GM12891 (cell line): ENCODE measurements around the gene NDUFA9.

Source experiments
- PAX5 ChIP-seq: IDR thresholded peaks from 2 replicates; pipeline ENCODE4 v1.6.1; 2011; ENCODE audit warnings: low read length, moderate library complexity, mild to moderate bottlenecking; ENCODE audit not compliant: insufficient read depth, severe bottlenecking
- POLR2A ChIP-seq: IDR thresholded peaks from 2 replicates; pipeline ENCODE4 v1.6.1; 2011; ENCODE audit warnings: low read depth, low read length, control low read depth
- POLR2AphosphoS5 ChIP-seq: IDR thresholded peaks from 2 replicates; pipeline ENCODE4 v1.6.1; 2011; ENCODE audit warnings: low read depth, low read length, control low read depth
- POU2F2 ChIP-seq: IDR thresholded peaks from 2 replicates; pipeline ENCODE4 v1.6.1; 2011; ENCODE audit warnings: low read depth, mild to moderate bottlenecking, control low read depth, low read length, moderate library complexity
- TAF1 ChIP-seq: IDR thresholded peaks from 2 replicates; pipeline ENCODE4 v1.6.1; 2011; ENCODE audit warnings: low read depth, low read length, control low read depth

DNA sequence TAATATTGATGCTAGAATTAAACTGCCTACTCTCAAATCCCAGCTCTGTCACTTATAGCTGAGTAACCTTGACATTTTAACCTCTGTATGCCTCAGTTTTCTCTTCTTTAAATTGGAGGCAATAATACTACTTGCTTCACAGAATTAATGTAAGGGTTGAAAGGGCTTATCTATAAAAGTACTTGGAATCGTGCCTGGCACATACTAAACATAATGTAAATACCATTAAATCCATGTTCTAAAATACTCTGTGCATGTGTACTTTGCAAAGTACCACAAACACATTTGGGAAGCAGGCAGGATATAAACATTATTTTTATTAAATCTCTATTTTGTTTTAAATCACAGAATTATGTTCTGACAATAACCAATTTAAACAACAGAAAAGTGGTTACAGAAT is 45.0 kb upstream of the NDUFA9 start:
- TF ChIP-seq TAF1, result no peak
- TF ChIP-seq POLR2A, result no peak
- TF ChIP-seq POLR2AphosphoS5, result no peak
- TF ChIP-seq PAX5, result no peak
- no peak for TF ChIP-seq POU2F2
